SK-N-SH (cell line): ENCODE results near the gene RNF145.

Source experiments
- ELF1 ChIP-seq: IDR thresholded peaks from 2 replicates; pipeline ENCODE4 v1.4.0; 2012
- EP300 ChIP-seq, 2 experiments: IDR thresholded peaks; 2 replicates each; pipeline versions ENCODE4 v1.4.0 to v1.6.1; 2012; ENCODE audit warnings: borderline replicate concordance in 1 of 2, low read depth in 1 of 2, low read length in 1 of 2
- JUND ChIP-seq: IDR thresholded peaks from 2 replicates; pipeline ENCODE4 v1.4.0; 2012
- MXI1 ChIP-seq: IDR thresholded peaks from 2 replicates; pipeline ENCODE4 v1.6.1; 2012; ENCODE audit warnings: mild to moderate bottlenecking, low read depth, low read length, improper control_type of control experiment
- RCOR1 ChIP-seq: fragments of 150-350 bp; IDR thresholded peaks from 2 replicates; pipeline ENCODE4 v1.6.1; 2017; ENCODE audit warnings: antibody characterized with exemption, low read length
- SIN3A ChIP-seq: IDR thresholded peaks from 2 replicates; pipeline ENCODE4 v1.6.1; 2012; ENCODE audit warnings: low read depth, mild to moderate bottlenecking, low read length, moderate library complexity, borderline replicate concordance
- TAF1 ChIP-seq: IDR thresholded peaks from 2 replicates; pipeline ENCODE4 v1.6.1; 2012; ENCODE audit warnings: low read depth, mild to moderate bottlenecking, low read length, moderate library complexity, borderline replicate concordance
- YY1 ChIP-seq: IDR thresholded peaks from 2 replicates; pipeline ENCODE4 v1.4.0; 2012; ENCODE audit warnings: low read depth, mild to moderate bottlenecking
- TF ChIP-seq, protein P1 (sequence below): IDR thresholded peaks from 2 replicates; pipeline ENCODE4 v1.6.1; 2012; ENCODE audit warnings: mild to moderate bottlenecking, low read depth, low read length, moderate library complexity
- TF ChIP-seq, protein P2 (sequence below): fragments of 200-600 bp; sonication (generic); IDR thresholded peaks from 2 replicates; pipeline ENCODE4 v1.6.1; 2017; ENCODE audit warnings: antibody characterized with exemption, mild to moderate bottlenecking, moderate library complexity

DNA sequence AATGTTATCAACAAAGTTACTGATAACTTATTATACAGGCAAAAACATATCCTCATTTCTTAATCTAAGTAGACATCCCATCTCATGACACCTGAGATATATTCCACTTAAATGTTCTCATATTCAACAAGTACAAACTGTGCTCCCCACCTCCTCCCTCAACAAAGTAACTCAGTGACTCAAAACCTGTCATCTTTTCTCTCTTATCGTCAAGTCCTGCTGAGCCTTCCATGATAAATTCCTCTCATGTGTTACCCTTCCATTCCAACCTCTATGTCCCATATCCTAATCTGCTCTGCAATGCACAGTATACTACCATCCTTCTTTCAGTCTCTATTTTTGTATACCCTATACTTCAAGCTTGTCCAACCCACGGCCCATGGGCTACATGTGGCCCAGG lies 13.6 kb downstream of the RNF145 start:
- TF ChIP-seq SIN3A = no peak
- TF ChIP-seq, protein P1, sequence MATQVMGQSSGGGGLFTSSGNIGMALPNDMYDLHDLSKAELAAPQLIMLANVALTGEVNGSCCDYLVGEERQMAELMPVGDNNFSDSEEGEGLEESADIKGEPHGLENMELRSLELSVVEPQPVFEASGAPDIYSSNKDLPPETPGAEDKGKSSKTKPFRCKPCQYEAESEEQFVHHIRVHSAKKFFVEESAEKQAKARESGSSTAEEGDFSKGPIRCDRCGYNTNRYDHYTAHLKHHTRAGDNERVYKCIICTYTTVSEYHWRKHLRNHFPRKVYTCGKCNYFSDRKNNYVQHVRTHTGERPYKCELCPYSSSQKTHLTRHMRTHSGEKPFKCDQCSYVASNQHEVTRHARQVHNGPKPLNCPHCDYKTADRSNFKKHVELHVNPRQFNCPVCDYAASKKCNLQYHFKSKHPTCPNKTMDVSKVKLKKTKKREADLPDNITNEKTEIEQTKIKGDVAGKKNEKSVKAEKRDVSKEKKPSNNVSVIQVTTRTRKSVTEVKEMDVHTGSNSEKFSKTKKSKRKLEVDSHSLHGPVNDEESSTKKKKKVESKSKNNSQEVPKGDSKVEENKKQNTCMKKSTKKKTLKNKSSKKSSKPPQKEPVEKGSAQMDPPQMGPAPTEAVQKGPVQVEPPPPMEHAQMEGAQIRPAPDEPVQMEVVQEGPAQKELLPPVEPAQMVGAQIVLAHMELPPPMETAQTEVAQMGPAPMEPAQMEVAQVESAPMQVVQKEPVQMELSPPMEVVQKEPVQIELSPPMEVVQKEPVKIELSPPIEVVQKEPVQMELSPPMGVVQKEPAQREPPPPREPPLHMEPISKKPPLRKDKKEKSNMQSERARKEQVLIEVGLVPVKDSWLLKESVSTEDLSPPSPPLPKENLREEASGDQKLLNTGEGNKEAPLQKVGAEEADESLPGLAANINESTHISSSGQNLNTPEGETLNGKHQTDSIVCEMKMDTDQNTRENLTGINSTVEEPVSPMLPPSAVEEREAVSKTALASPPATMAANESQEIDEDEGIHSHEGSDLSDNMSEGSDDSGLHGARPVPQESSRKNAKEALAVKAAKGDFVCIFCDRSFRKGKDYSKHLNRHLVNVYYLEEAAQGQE = no peak
- no peak for TF ChIP-seq EP300 (IDR thresholded peaks at IDR 0.05; ENCODE audit: borderline replicate concordance in 1 of 2, low read depth in 1 of 2, low read length in 1 of 2)
- TF ChIP-seq ELF1 = no peak
- TF ChIP-seq, protein P2, sequence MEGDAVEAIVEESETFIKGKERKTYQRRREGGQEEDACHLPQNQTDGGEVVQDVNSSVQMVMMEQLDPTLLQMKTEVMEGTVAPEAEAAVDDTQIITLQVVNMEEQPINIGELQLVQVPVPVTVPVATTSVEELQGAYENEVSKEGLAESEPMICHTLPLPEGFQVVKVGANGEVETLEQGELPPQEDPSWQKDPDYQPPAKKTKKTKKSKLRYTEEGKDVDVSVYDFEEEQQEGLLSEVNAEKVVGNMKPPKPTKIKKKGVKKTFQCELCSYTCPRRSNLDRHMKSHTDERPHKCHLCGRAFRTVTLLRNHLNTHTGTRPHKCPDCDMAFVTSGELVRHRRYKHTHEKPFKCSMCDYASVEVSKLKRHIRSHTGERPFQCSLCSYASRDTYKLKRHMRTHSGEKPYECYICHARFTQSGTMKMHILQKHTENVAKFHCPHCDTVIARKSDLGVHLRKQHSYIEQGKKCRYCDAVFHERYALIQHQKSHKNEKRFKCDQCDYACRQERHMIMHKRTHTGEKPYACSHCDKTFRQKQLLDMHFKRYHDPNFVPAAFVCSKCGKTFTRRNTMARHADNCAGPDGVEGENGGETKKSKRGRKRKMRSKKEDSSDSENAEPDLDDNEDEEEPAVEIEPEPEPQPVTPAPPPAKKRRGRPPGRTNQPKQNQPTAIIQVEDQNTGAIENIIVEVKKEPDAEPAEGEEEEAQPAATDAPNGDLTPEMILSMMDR = no peak
- TF ChIP-seq JUND = no peak
- no peak for TF ChIP-seq RCOR1
- TF ChIP-seq MXI1 = no peak
- TF ChIP-seq YY1 = no peak
- TF ChIP-seq TAF1 = no peak
